Thyroid gland (tissue), 4 donors: ENCODE results near the gene PDE4DIP.
"Not testable (repeated sequence)": the region's sequence is repeated elsewhere in the genome, so short reads cannot be mapped to it uniquely, and the experiment has no call there.

ENCODE experiments used
- POLR2A ChIP-seq, 2 donors: fragments of 450-650 bp; IDR thresholded peaks; one replicate each; pipeline ENCODE4 v1.6.1; 2017; ENCODE audit warnings: antibody characterized with exemption in 2 of 2, mild to moderate bottlenecking in 2 of 2, moderate library complexity in 1 of 2
- TF ChIP-seq, protein P1 (sequence below), 6 experiments: fragments of 200-600 bp in 3 of 6; fragments of 450-650 bp in 3 of 6; sonication (generic) in 3 of 6; IDR thresholded peaks; one replicate each; pipeline ENCODE4 v1.5.1; 2016 to 2019; ENCODE audit warnings: antibody characterized with exemption in 6 of 6, mild to moderate bottlenecking in 2 of 6, inconsistent platforms in 1 of 6, moderate library complexity in 1 of 6

GRCh38 chr1:148975453-148975852 is 131.2 kb downstream of the PDE4DIP start:
- not testable (repeated sequence) for TF ChIP-seq POLR2A (IDR thresholded peaks at IDR 0.05)
- TF ChIP-seq, protein P1, sequence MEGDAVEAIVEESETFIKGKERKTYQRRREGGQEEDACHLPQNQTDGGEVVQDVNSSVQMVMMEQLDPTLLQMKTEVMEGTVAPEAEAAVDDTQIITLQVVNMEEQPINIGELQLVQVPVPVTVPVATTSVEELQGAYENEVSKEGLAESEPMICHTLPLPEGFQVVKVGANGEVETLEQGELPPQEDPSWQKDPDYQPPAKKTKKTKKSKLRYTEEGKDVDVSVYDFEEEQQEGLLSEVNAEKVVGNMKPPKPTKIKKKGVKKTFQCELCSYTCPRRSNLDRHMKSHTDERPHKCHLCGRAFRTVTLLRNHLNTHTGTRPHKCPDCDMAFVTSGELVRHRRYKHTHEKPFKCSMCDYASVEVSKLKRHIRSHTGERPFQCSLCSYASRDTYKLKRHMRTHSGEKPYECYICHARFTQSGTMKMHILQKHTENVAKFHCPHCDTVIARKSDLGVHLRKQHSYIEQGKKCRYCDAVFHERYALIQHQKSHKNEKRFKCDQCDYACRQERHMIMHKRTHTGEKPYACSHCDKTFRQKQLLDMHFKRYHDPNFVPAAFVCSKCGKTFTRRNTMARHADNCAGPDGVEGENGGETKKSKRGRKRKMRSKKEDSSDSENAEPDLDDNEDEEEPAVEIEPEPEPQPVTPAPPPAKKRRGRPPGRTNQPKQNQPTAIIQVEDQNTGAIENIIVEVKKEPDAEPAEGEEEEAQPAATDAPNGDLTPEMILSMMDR (IDR thresholded peaks at IDR 0.05), result not testable (repeated sequence)
